ENCODE results near the gene FUS.
A peak's percentile ranks its signal among the peaks of the same experiment; 100 is the strongest.

GRCh38 chr16:31179747-31180459 is at the start of gene FUS:
- TF ChIP-seq PATZ1 (CRISPR knock-in tag; IDR thresholded peaks at IDR 0.05; ENCODE audit: borderline replicate concordance) (no peak), RARB (CRISPR knock-in tag; IDR thresholded peaks at IDR 0.05) (no peak), SNAI2 (CRISPR knock-in tag; IDR thresholded peaks at IDR 0.05) (no peak), ZNF70 (CRISPR knock-in tag; IDR thresholded peaks at IDR 0.05) (peak; percentile 37; the same call in 1 of the 2 replicates), BACH2 (CRISPR knock-in tag; IDR thresholded peaks at IDR 0.05; ENCODE audit: borderline replicate concordance) (no peak), TSHZ2 (CRISPR knock-in tag; IDR thresholded peaks at IDR 0.05) (no peak), ARNTL (CRISPR knock-in tag; IDR thresholded peaks at IDR 0.05; ENCODE audit: borderline replicate concordance, low read depth) (no peak), TOX (CRISPR knock-in tag; IDR thresholded peaks at IDR 0.05; ENCODE audit: borderline replicate concordance) (no peak), CSDC2 (CRISPR knock-in tag; IDR thresholded peaks at IDR 0.05) (no peak), GLIS3 (CRISPR knock-in tag; IDR thresholded peaks at IDR 0.05) (no peak; the same call in 1 of the 2 replicates)
